HG03108 (cell line): Measurements from ENCODE around the gene PRRC2C.
"Not testable (repeated sequence)": the region's sequence is repeated elsewhere in the genome, so short reads cannot be mapped to it uniquely, and the experiment has no call there.

Source experiments
- ATAC-seq: cut with Tn5 transposase; IDR thresholded peaks from one replicate; pipeline ENCODE4 v1.9.1; 2021; ENCODE audit warnings: moderate library complexity; ENCODE audit not compliant: unreplicated experiment

The PRRC2C gene

DNA sequence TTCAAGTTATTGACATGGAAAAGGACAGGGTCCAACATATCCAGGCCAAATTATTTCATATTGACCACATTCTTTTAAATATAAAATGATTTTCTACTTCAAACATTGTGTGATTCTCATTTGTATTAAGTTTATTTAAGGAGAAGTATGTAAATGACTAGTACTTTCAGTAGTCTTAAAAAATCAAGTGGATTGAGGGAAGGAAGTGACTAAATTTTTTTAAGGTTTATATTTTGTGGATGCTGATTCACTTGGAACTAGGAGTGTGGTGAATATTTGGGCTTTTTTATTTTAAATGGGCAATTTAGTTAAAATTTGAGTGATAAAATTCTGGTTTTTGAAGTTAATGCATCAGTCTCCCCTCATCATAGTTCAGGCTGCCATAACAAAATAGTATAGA, 10.1 kb downstream of the PRRC2C start:
- ATAC-seq, result no peak

DNA sequence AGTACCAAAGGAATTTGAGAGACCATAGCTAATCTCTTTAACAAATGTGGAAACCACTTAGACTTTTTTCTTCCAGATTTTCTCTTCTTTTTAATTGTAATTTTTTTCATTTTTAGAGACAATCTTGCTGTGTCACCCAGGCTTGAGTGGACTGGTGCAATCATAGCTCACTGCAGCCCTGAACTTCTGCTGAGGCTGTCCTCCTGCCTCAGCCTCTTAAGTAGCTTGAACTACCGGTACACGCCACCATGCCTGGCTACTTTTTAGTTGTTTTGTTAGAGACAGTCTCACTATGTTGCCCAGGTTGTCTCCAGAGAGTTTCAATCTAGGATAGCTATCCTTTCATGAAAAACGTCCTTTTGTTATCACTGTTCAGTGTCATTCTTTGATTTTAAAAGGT, 15.0 kb downstream of the PRRC2C start:
- no peak for ATAC-seq

GRCh38 chr1:171500803-171501202, 15.5 kb downstream of the PRRC2C start:
- no peak for ATAC-seq

GRCh38 chr1:171501305-171502024, 16.1 kb downstream of the PRRC2C start:
- peak; percentile 73 for ATAC-seq

GRCh38 chr1:171506525-171507304, 21.4 kb downstream of the PRRC2C start:
- ATAC-seq, result no peak

- ATAC-seq, result no peak
These were observed 22.1 kb downstream of the PRRC2C start for GRCh38 chr1:171507435-171507834.

DNA sequence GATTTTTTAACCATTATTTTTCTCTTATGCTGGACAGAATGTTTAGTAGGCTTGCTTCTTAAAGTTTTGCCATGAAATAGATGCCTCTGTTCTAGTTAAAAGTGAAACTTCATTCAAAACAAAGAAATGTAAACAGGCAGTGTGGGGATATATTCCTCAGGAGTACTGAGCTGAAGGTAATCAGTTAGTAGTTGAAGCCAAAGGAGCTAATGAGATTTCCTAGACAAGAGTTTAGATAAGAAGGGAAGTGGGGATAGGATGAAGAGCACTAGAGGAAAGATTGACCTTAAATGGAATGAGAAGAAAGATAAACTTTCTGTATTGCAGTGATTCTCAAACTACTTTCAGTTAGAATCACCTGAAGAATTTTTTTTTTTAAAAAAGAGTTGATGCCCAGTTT, 23.9 kb downstream of the PRRC2C start:
- no peak for ATAC-seq

DNA sequence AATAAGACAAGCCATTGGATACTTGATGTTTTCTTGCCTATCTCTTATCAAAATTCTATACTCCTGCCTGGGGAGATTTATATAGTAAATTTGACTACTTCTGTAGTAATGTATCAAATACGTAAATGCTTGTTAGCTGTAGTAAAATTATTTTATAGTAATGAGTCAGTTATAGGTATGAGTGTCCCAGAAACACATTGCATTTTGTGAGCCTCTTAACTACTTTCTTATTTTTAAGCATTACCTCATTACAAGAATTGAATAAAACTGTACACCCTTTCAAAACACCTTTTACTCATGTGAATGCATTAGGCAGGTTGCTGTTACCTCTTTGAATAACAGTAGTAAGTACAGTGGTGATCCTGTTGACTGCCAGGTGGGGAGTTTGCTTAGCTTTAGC, 28.4 kb downstream of the PRRC2C start:
- no peak for ATAC-seq

- no peak for ATAC-seq
These were observed 30.0 kb downstream of the PRRC2C start for GRCh38 chr1:171515299-171515698.

GRCh38 chr1:171515741-171516140, 30.4 kb downstream of the PRRC2C start:
- ATAC-seq, result no peak

- ATAC-seq, result no peak
These were observed 36.2 kb downstream of the PRRC2C start for GRCh38 chr1:171521567-171521966.

DNA sequence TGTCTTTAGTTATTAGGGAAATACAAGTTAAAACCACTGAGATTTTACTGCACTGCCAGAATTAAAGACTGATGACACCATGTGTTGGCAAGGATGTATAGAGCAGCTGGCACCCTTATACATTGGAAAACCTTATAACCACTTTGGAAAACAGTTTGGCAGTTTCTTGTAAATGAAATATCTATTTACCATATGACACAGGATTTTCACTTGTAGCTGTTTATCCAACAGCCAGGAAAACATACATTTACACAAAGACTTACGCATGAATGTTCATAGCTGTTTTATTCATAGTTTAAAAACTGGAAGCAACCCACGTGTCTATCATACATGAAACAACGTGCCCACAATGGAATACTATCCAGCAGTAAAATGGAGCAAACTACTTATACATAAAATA, 45.3 kb downstream of the PRRC2C start:
- no peak for ATAC-seq

DNA sequence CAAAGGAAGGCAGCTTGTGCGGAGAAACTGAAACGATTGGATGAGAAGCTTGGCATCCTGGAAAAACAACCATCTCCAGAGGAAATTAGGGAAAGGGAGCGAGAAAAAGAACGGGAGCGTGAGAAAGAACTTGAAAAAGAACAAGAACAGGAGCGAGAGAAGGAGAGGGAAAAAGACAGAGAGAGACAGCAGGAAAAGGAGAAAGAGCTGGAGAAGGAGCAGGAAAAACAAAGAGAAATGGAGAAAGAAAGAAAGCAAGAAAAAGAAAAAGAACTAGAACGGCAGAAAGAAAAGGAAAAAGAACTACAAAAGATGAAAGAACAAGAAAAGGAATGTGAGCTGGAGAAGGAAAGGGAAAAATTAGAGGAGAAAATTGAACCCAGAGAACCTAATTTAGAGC, 47.2 kb downstream of the PRRC2C start:
- no peak for ATAC-seq

DNA sequence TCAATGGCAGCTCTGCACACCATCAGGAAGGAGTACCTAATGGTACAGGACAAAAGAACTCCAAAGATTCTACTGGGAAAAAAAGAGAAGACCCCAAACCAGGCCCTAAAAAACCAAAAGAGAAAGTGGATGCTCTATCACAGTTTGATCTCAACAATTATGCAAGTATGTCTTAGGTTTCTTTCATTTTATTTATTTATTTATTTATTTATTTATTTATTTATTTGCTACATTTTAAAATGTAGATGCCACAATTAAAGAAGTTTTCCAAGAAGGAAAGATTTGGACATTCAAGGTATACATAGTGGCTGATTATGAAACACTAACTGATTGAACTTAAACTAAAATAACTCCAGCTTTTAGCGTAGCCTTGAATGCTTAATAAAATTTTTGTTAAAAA, 60.2 kb downstream of the PRRC2C start:
- no peak for ATAC-seq

GRCh38 chr1:171550050-171550449, 64.7 kb downstream of the PRRC2C start:
- ATAC-seq, result no peak

DNA sequence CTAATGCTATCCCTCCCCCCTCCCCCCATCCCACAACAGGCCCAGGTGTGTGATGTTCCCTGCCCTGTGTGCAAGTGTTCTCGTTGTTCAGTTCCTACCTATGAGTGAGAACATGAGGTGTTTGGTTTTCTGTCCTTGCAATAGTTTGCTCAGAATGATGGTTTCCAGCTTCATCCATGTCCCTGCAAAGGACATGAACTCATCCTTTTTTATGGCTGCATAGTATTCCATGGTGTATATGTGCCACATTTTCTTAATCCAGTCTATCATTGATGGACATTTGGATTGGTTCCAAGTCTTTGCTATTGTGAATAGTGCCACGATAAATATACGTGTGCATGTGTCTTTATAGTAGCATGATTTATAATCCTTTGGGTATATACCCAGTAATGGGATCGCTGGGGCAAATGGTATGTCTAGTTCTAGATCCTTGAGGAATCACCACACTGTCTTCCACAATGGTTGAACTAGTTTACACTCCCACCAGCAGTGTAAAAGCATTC, 65.3 kb downstream of the PRRC2C start:
- ATAC-seq, result not testable (repeated sequence)

GRCh38 chr1:171553960-171554359, 68.6 kb downstream of the PRRC2C start:
- ATAC-seq, result not testable (repeated sequence)

DNA sequence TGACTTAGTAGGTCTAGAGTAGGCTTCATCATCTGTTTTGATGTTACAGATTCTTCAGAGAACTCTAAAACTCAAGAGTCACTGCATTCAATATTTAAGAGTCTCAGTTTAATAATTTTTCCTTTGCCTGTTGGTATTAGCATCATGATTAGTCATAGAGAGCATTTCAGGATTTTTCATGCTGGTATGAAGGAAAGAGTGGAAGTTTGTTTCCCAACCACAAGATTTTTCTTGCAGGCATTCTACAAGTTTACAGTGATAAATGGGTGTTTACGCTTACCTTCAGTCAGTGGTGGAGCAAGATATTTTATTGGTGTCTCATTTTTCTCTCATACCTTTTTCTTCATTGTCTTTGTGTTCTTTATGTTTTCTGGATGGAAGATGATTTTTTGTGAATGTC, 78.3 kb downstream of the PRRC2C start:
- no peak for ATAC-seq

- no peak for ATAC-seq
These were observed 81.1 kb downstream of the PRRC2C start for GRCh38 chr1:171566467-171566866.

DNA sequence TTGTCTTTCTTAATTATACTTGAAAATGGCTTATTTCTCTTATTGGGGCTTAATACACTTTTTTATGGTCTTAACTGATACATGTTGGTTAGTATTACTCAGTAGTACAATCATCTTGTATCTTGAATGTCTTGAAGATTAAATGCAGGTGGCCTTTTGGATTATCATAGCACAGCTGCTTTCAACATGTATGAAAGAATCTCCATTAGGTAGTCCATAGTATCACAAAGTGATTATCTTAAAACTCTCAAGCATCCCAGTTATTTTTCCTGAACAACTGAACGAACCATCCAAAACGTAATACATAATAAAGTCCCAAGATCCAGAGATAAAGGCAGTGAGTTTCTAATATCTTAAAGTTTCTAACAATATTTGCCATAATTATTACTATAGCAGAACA, 85.0 kb downstream of the PRRC2C start:
- ATAC-seq, result no peak

DNA sequence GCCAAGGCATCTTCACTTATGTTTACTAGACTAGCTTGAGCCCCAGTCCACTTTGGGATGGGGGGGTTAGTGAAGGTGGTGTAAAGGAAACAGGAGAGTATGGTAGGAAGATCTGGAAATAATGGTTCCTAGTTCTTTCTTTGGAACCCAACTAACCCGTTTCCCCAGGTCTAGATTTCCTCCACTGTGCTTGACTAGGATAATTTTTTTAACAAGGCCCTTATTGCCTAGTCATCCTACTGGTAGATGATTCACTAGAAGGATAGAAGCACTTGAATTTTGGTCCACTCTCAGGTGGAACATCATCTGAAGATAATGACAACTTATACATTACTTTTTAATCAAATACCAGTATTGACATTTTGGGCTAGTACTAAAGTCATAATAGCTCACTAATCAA, 90.8 kb downstream of the PRRC2C start:
- no peak for ATAC-seq

GRCh38 chr1:171581226-171581625, 95.9 kb downstream of the PRRC2C start:
- no peak for ATAC-seq
